ENCODE results near the gene RNF141.

Gene RNF141

GRCh38 chr11:10480760-10481159 is 60.2 kb downstream of the RNF141 start:
- DNase-seq (ENCODE audit: low spot score): no peak

GRCh38 chr11:10480026-10480425 is 61.0 kb downstream of the RNF141 start:
- no peak for DNase-seq (ENCODE audit: low spot score)

- DNase-seq (ENCODE audit: low spot score): no peak
These were observed 62.1 kb downstream of the RNF141 start for GRCh38 chr11:10478574-10479550.

GRCh38 chr11:10478066-10478465 is 62.9 kb downstream of the RNF141 start:
- no peak for DNase-seq (ENCODE audit: low spot score)

GRCh38 chr11:10477690-10478046 is 63.3 kb downstream of the RNF141 start:
- DNase-seq (ENCODE audit: low spot score): no peak

- DNase-seq (ENCODE audit: low spot score): no peak
These were observed 63.9 kb downstream of the RNF141 start for GRCh38 chr11:10476927-10477689.

GRCh38 chr11:10476342-10476741 is 64.6 kb downstream of the RNF141 start:
- DNase-seq (ENCODE audit: low spot score): no peak

- DNase-seq (ENCODE audit: low spot score): no peak
These were observed 66.4 kb downstream of the RNF141 start for GRCh38 chr11:10474551-10474950.

- no peak for DNase-seq (ENCODE audit: low spot score)
These were observed 67.6 kb downstream of the RNF141 start for GRCh38 chr11:10473371-10473770.

- DNase-seq (ENCODE audit: low spot score): no peak
These were observed 78.2 kb downstream of the RNF141 start for GRCh38 chr11:10462746-10463300.
